Measurements from ENCODE around the gene ESR2.

The ESR2 gene

DNA sequence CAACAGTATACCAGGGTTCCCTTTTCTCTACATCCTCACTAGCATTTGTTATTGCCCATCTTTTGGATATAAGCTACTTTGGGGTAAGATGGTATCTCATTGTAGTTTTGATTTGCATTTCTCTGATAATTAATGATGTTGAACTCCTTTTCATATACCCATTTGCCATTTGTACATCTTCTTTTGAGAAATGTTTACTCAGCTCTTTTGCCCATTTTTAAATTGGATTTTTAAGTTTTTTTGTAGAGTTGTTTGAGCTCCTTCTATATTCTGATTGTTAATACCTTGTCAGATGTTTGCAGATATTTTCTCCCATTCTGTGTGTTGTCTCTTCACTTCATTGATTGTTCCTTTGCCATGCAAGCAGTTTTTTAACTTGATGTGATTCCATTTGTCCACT, 22.2 kb downstream of the ESR2 start:
- Histone ChIP-seq H3K9ac (ENCODE audit: low read length) (no peak overlapping the region), H3K36me3 (replicated peaks; ENCODE audit: low read depth, low read length) (no peaks in the 10 kb centered on the region), H3K27me3 (ENCODE audit: low read depth, low read length) (no peaks in the 10 kb centered on the region), H3K79me2 (ENCODE audit: low read length) (no peaks in the 10 kb centered on the region), H4K20me1 (ENCODE audit: insufficient read depth, low read length) (no peaks in the 10 kb centered on the region), H3K9me3 (ENCODE audit: insufficient read depth, low read length) (no peaks in the 10 kb centered on the region), H3K4me1 (ENCODE audit: low read length) (no peaks in the 10 kb centered on the region), H3K4me2 (ENCODE audit: low read length) (no peak overlapping the region), H3K4me3 (ENCODE audit: low read length) (no peak overlapping the region), H2AFZ (ENCODE audit: low read depth, low read length) (no peak overlapping the region), H3K27ac (ENCODE audit: low read length) (no peak overlapping the region)
- TF ChIP-seq EZH2phosphoT487 (IDR thresholded peaks at IDR 0.05; ENCODE audit: low read depth): no peak
- TF ChIP-seq, protein P1, sequence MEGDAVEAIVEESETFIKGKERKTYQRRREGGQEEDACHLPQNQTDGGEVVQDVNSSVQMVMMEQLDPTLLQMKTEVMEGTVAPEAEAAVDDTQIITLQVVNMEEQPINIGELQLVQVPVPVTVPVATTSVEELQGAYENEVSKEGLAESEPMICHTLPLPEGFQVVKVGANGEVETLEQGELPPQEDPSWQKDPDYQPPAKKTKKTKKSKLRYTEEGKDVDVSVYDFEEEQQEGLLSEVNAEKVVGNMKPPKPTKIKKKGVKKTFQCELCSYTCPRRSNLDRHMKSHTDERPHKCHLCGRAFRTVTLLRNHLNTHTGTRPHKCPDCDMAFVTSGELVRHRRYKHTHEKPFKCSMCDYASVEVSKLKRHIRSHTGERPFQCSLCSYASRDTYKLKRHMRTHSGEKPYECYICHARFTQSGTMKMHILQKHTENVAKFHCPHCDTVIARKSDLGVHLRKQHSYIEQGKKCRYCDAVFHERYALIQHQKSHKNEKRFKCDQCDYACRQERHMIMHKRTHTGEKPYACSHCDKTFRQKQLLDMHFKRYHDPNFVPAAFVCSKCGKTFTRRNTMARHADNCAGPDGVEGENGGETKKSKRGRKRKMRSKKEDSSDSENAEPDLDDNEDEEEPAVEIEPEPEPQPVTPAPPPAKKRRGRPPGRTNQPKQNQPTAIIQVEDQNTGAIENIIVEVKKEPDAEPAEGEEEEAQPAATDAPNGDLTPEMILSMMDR (IDR thresholded peaks at IDR 0.05; ENCODE audit: low read depth, low read length): no peak

DNA sequence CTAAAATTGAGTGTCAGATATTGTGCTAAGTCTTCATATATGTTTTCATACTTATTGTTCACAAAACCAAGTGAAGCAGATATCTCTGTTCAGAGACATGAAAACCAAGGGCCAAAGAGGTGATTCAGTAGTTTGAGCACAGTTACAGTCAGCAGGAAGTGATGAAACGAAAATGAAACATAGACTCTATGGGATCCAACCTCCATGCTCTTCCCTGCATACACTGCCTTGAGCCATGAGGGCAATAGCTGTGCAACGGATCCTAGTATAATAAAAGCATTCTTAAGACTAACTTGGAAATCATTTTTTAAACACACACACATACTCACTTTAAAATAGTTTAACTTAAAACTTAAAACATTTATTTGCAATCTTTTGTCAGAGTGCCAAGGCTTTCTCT, 27.9 kb downstream of the ESR2 start:
- Histone ChIP-seq H3K27me3 (ENCODE audit: low read depth, low read length) (no peaks in the 10 kb centered on the region), H3K27ac (ENCODE audit: low read length) (no peak overlapping the region), H4K20me1 (ENCODE audit: insufficient read depth, low read length) (no peaks in the 10 kb centered on the region), H2AFZ (ENCODE audit: low read depth, low read length) (peak overlapping the region; percentile 9; the same call in 1 of the 2 replicates), H3K4me1 (ENCODE audit: low read length) (peaks cover 27% of the 10 kb centered on the region), H3K9me3 (ENCODE audit: insufficient read depth, low read length) (no peaks in the 10 kb centered on the region), H3K79me2 (ENCODE audit: low read length) (no peaks in the 10 kb centered on the region), H3K4me2 (ENCODE audit: low read length) (no peak overlapping the region), H3K9ac (ENCODE audit: low read length) (no peak overlapping the region), H3K4me3 (ENCODE audit: low read length) (no peak overlapping the region), H3K36me3 (replicated peaks; ENCODE audit: low read depth, low read length) (no peaks in the 10 kb centered on the region)
- TF ChIP-seq EZH2phosphoT487 (IDR thresholded peaks at IDR 0.05; ENCODE audit: low read depth): no peak
- TF ChIP-seq, protein P1 (IDR thresholded peaks at IDR 0.05; ENCODE audit: low read depth, low read length): no peak

DNA sequence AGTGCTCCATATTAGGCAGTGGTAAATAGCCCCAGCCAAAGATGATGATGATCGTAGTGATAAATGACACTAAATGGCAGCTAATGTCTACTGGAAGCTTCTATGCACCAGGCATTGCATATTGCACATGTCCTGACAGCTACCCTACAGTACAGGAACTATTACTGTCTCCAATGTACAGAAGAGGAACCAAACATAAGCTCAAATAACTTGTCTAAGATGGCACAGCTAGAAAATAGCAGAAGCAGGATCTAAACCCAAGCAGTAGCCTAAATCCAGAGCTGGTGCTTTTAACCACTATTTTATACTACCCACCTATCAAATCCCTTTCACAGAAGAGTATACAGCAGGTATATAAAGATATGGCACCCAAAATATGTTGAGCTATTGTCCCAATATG, 28.9 kb downstream of the ESR2 start:
- TF ChIP-seq, protein P1 (IDR thresholded peaks at IDR 0.05; ENCODE audit: low read depth, low read length): no peak
- no peak for TF ChIP-seq EZH2phosphoT487 (IDR thresholded peaks at IDR 0.05; ENCODE audit: low read depth)
- no peak overlapping the region for H2AFZ ChIP-seq (ENCODE audit: low read depth, low read length)
- no peaks in the 10 kb centered on the region for H3K79me2 ChIP-seq (ENCODE audit: low read length)
- no peak overlapping the region for H3K9ac ChIP-seq (ENCODE audit: low read length)
- no peaks in the 10 kb centered on the region for H3K9me3 ChIP-seq (ENCODE audit: insufficient read depth, low read length)
- no peak overlapping the region for H3K4me3 ChIP-seq (ENCODE audit: low read length)
- H3K4me1 ChIP-seq (ENCODE audit: low read length): peaks cover 27% of the 10 kb centered on the region
- H3K4me2 ChIP-seq (ENCODE audit: low read length): no peak overlapping the region
- H3K36me3 ChIP-seq (replicated peaks; ENCODE audit: low read depth, low read length): no peaks in the 10 kb centered on the region
- H4K20me1 ChIP-seq (ENCODE audit: insufficient read depth, low read length): no peaks in the 10 kb centered on the region
- H3K27me3 ChIP-seq (ENCODE audit: low read depth, low read length): no peaks in the 10 kb centered on the region
- H3K27ac ChIP-seq (ENCODE audit: low read length): peak overlapping the region; percentile 15; the same call in 1 of the 2 replicates

DNA sequence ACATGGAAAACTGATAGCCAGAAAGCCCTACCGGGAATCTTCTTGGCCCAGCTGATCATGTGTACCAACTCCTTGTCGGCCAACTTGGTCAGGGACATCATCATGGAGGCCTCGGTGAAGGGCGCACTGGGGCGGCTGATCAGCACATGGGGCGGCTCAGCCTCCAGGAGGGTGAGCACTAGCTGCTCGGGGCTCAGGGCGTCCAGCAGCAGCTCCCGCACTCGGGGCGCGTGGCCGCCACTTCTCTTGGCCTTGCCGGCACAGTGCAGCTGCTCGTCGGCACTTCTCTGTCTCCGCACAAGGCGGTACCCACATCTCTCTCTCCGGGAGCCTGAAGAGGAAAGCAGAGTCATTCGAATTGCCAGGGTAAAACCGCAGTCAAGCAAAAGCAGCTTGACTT, 33.8 kb downstream of the ESR2 start:
- Histone ChIP-seq H3K4me1 (ENCODE audit: low read length) (peaks cover 17% of the 10 kb centered on the region), H3K27me3 (ENCODE audit: low read depth, low read length) (no peaks in the 10 kb centered on the region), H4K20me1 (ENCODE audit: insufficient read depth, low read length) (no peaks in the 10 kb centered on the region), H2AFZ (ENCODE audit: low read depth, low read length) (no peak overlapping the region), H3K4me2 (ENCODE audit: low read length) (no peak overlapping the region), H3K36me3 (replicated peaks; ENCODE audit: low read depth, low read length) (no peaks in the 10 kb centered on the region), H3K27ac (ENCODE audit: low read length) (no peak overlapping the region), H3K79me2 (ENCODE audit: low read length) (no peaks in the 10 kb centered on the region), H3K9me3 (ENCODE audit: insufficient read depth, low read length) (no peaks in the 10 kb centered on the region), H3K4me3 (ENCODE audit: low read length) (no peak overlapping the region), H3K9ac (ENCODE audit: low read length) (no peak overlapping the region)
- TF ChIP-seq, protein P1 (IDR thresholded peaks at IDR 0.05; ENCODE audit: low read depth, low read length): no peak
- TF ChIP-seq EZH2phosphoT487 (IDR thresholded peaks at IDR 0.05; ENCODE audit: low read depth): no peak

Data from OCI-LY3 (cell line).